ENCODE results near the gene FAM162B. TPM values are rescaled to one million over a fixed set of nuclear protein-coding genes. Genes with fewer than 3 reads are reported as not detected.
"Not testable (repeated sequence)": the region's sequence is repeated elsewhere in the genome, so short reads cannot be mapped to it uniquely, and the experiment has no call there.

The FAM162B gene
- total RNA-seq, 1 donor from 2014 or later: 5.1 TPM

DNA sequence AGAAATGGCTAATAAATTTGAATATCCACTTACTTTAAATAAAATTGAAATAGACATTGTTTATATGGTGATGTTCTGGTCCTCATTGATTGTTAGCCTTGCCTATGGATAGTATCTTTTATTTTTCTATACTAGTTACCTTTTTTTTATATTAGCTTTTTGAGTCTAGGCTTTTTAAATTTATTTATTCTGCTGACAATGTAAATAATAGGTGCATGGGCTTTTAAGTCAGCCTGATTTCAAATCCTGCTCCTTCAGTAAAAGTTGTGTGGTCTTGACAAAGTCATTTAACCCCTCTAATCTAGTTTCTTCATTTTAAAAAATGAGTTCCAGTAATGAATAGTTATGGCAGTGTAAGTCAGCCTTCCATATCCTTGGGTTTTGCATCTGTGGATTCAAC, 38.6 kb downstream of the FAM162B start:
- DNase-seq: no peak

DNA sequence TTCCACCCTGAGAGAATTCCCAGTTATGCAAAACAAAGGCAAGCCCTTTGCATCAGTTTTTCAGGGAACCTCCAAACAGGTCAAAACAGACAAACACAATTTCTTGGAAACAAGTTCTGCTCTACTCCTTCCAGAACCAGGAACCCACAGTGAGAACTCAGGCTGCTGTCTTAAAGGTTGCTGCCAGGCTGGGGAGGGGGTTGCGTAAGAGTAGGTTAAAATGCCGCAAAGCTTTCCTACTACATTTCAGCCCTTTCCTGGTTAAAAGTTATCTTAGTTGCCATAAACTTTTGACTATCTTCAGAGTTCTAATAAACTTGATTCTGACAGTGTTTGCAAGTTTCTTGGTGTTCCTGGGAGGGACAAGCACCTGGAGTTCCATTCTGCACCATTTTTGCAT, 50.8 kb downstream of the FAM162B start:
- no peak for DNase-seq

DNA sequence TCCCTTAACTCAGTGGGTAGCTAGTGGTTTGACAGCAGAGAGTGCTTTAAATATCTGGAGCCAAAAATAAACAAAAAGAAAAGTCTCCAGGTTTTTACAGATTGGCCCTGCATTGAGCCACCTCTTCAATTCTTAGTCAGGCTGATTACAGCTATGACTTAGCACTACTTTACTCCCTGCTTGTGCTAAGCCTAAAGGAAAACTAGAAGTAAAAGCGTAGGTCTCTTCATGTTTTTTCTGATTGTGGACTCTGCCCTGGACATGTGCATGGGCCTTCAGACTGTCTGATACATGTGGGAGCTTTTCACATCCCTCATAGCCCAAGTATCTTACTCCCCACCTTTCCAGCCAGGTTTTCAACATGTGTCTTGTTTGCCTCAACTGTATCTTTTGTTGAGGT, 51.2 kb downstream of the FAM162B start:
- no peak for DNase-seq

DNA sequence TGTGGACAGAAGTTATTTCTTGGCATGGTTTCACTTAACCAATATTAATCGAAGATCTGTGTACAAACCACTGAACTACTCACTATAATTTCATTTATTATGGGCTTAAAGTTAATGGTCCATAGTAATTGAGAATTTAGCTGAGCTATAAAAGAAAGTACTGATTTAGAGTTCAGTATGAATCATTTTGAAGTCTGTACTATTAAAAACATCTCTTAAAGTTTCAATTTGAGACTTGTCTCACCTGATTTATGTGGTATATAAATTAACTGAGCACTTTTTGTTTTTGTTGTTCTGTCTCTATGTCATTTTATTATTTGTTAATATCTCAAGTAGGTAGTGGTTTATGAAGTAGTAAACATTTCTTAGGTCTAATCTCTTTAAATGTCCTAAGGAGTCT, 59.6 kb downstream of the FAM162B start:
- DNase-seq: no peak

DNA sequence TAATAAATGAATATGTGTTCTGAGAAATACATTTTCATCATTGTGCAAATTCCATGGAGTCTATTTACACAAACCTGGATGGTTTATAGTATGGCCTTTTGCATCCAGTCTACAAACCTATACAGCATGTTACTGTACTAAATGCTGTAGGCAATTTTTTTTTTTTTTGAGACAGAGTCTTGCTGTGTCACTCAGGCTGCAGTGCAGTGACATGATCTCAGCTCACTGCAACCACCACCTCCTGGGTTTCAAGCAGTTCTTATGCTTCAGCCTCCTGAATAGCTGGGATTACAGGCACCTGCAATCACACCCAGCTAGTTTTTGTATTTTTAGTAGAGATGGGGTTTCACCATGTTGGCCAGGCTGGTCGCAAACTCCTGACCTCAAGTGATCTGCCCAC, 61.6 kb downstream of the FAM162B start:
- DNase-seq: not testable (repeated sequence)

Other genes with a start within 250 kb of the FAM162B start
- gene TRAPPC3L, start 220.0 kb downstream of the FAM162B start, total RNA-seq: 0.49 TPM
- 0.79 TPM for gene CALHM4, start 212.0 kb downstream of the FAM162B start, total RNA-seq
- gene RWDD1, start 194.2 kb downstream of the FAM162B start, total RNA-seq: 20.5 TPM
- gene RSPH4A, start 149.2 kb downstream of the FAM162B start, total RNA-seq: 0.49 TPM
- 20.3 TPM for gene ZUP1, start 97.0 kb downstream of the FAM162B start, total RNA-seq
- 15.5 TPM for gene KPNA5, start 84.5 kb downstream of the FAM162B start, total RNA-seq
- not detected for gene GPRC6A, start 63.4 kb upstream of the FAM162B start, total RNA-seq
- not detected for gene RFX6, start 111.5 kb upstream of the FAM162B start, total RNA-seq

Measured in skin of body (tissue), 2 donors.